Activated CD8-positive, alpha-beta memory T cell treated with anti-CD3 and anti-CD28 coated beads for 36 hours (primary cell): Measurements from ENCODE around the gene LNPK. TPM values are rescaled to one million over a fixed set of nuclear protein-coding genes. Genes with fewer than 3 reads are reported as not detected.
"Not testable (repeated sequence)": the region's sequence is repeated elsewhere in the genome, so short reads cannot be mapped to it uniquely, and the experiment has no call there.

Experiments used
- CTCF ChIA-PET: fragments of 350-600 bp; sonication (Branson Sonifier 250); formaldehyde crosslinking; loops from one replicate; lab custom pipeline; 2021; ENCODE audit warnings: antibody characterized with exemption; lab: Charles Lee
- POLR2A ChIA-PET: fragments of 350-600 bp; sonication (Branson Sonifier 250); formaldehyde crosslinking; loops from one replicate; lab custom pipeline; 2021; ENCODE audit warnings: antibody characterized with exemption; lab: Charles Lee
- total RNA-seq, 2 experiments: library from RNA; stranded (reverse); gene quantifications; one replicate each; pipeline ENCODE4 v1.2.3, GENCODE V29; 2021

The LNPK gene
- total RNA-seq = 10 to 100 TPM; 38.3 to 42.9 TPM

GRCh38 chr2:176001916-176002687 is at the start of gene LNPK:
Gene LNPK (minus strand): TSS chr2:176002267. CDS start chr2:175995584, 6,683 bp downstream.
- CTCF ChIA-PET = no interaction called here
- POLR2A ChIA-PET = no interaction called here

GRCh38 chr2:176039375-176039774 is 37.3 kb upstream of the LNPK start:
- CTCF ChIA-PET = no interaction called here
- POLR2A ChIA-PET = no interaction called here

- ChIA-PET POLR2A (no interaction called here), CTCF (no interaction called here)
Measured at GRCh38 chr2:176038694-176039093, 36.6 kb upstream of the LNPK start.

GRCh38 chr2:176035013-176035691 is 33.1 kb upstream of the LNPK start:
- ChIA-PET CTCF (no interaction called here), POLR2A (no interaction called here)

- CTCF ChIA-PET = interaction anchor here (0.8 kb wide), 1 partner anchor 33 kb away, joined by 3 read pairs; no protein-coding TSS in a partner anchor
- POLR2A ChIA-PET = no interaction called here
Measured at GRCh38 chr2:176027806-176028205, 25.7 kb upstream of the LNPK start.

GRCh38 chr2:176025932-176026331 is 23.9 kb upstream of the LNPK start:
- POLR2A ChIA-PET = no interaction called here
- CTCF ChIA-PET = no interaction called here

GRCh38 chr2:176024083-176024482 is 22.0 kb upstream of the LNPK start:
- ChIA-PET CTCF (no interaction called here), POLR2A (no interaction called here)

GRCh38 chr2:176022048-176022447 is 20.0 kb upstream of the LNPK start:
- ChIA-PET CTCF (no interaction called here), POLR2A (no interaction called here)

- CTCF ChIA-PET = no interaction called here
- POLR2A ChIA-PET = no interaction called here
Measured at GRCh38 chr2:176020400-176020799, 18.3 kb upstream of the LNPK start.

- POLR2A ChIA-PET = no interaction called here
- CTCF ChIA-PET = no interaction called here
Measured at GRCh38 chr2:176018708-176019107, 16.6 kb upstream of the LNPK start.

GRCh38 chr2:176009445-176009844 is 7.4 kb upstream of the LNPK start:
- ChIA-PET CTCF (no interaction called here), POLR2A (no interaction called here)

- POLR2A ChIA-PET = no interaction called here
- CTCF ChIA-PET = no interaction called here
Measured at GRCh38 chr2:176004934-176005333, 2.9 kb upstream of the LNPK start.

GRCh38 chr2:176003958-176004357 is 1.9 kb upstream of the LNPK start:
- ChIA-PET CTCF (no interaction called here), POLR2A (no interaction called here)

- ChIA-PET CTCF (no interaction called here), POLR2A (no interaction called here)
Measured at GRCh38 chr2:176002688-176003210, 682 bp upstream of the LNPK start.

GRCh38 chr2:176001281-176001915 is 669 bp downstream of the LNPK start:
- CTCF ChIA-PET = no interaction called here
- POLR2A ChIA-PET = no interaction called here

GRCh38 chr2:175999283-175999819 is 2.7 kb downstream of the LNPK start:
- ChIA-PET CTCF (no interaction called here), POLR2A (no interaction called here)

- POLR2A ChIA-PET = no interaction called here
Measured at GRCh38 chr2:175990099-175990498, 12.0 kb downstream of the LNPK start.

GRCh38 chr2:175987126-175987525 is 14.9 kb downstream of the LNPK start:
- POLR2A ChIA-PET, CTCF ChIA-PET: not testable (repeated sequence)

More at GRCh38 chr2:175990099-175990498, 12.0 kb downstream of the LNPK start:
- CTCF ChIA-PET = no interaction called here

- CTCF ChIA-PET = no interaction called here
- POLR2A ChIA-PET = no interaction called here
Measured at GRCh38 chr2:175984846-175985245, 17.2 kb downstream of the LNPK start.

GRCh38 chr2:175981551-175981950 is 20.5 kb downstream of the LNPK start:
- ChIA-PET POLR2A (no interaction called here), CTCF (no interaction called here)
